OCI-LY1 (cell line): ENCODE measurements around the gene GLB1L.

ENCODE experiments used
- H2AFZ ChIP-seq: fragments of 200-600 bp; sonication (generic), shearing (Covaris generic); 2 replicates; pipeline ENCODE4 v1.6.0; 2014; ENCODE audit warnings: antibody characterized with exemption, mild to moderate bottlenecking, low read length
- H3F3A ChIP-seq: fragments of 200-600 bp; sonication (generic), shearing (Covaris generic); 2 replicates; pipeline ENCODE4 v1.6.0; 2014; ENCODE audit warnings: mild to moderate bottlenecking, antibody characterized with exemption, low read length, moderate library complexity; ENCODE audit not compliant: insufficient read depth
- H3K27ac ChIP-seq: fragments of 200-600 bp; sonication (generic); 2 replicates; pipeline ENCODE4 v1.5.1; 2014; ENCODE audit warnings: low read length, mixed run types, mild to moderate bottlenecking, low read depth; ENCODE audit not compliant: poor library complexity, severe bottlenecking
- H3K27me3 ChIP-seq: fragments of 200-600 bp; sonication (generic); 2 replicates; pipeline ENCODE4 v1.6.0; 2014; ENCODE audit warnings: antibody characterized with exemption, mild to moderate bottlenecking, low read length, moderate library complexity; ENCODE audit not compliant: insufficient read depth
- H3K36me3 ChIP-seq: fragments of 200-600 bp; sonication (generic); 2 replicates; pipeline ENCODE4 v1.6.1; 2014; ENCODE audit warnings: mild to moderate bottlenecking, antibody characterized with exemption, low read length, moderate library complexity, mixed read lengths; ENCODE audit not compliant: insufficient read depth
- H3K4me1 ChIP-seq: fragments of 200-600 bp; sonication (generic); 2 replicates; pipeline ENCODE4 v1.5.1; 2014; ENCODE audit warnings: mild to moderate bottlenecking, low read length, moderate library complexity; ENCODE audit not compliant: insufficient read depth, severe bottlenecking
- H3K4me2 ChIP-seq: fragments of 200-600 bp; sonication (generic), shearing (Covaris generic); 2 replicates; pipeline ENCODE4 v1.6.1; 2014; ENCODE audit warnings: low read length
- H3K4me3 ChIP-seq: fragments of 200-600 bp; sonication (generic); 2 replicates; pipeline ENCODE4 v1.5.1; 2014; ENCODE audit warnings: low read length, low read depth, mild to moderate bottlenecking, mixed read lengths; ENCODE audit not compliant: poor library complexity, severe bottlenecking
- H3K79me2 ChIP-seq: fragments of 200-600 bp; shearing (Covaris generic); 2 replicates; pipeline ENCODE4 v1.6.1; 2016; ENCODE audit warnings: mixed run types, low read length, mixed read lengths; ENCODE audit not compliant: insufficient read depth
- H3K9ac ChIP-seq: fragments of 200-600 bp; sonication (generic), shearing (Covaris generic); 2 replicates; pipeline ENCODE4 v1.6.1; 2014; ENCODE audit warnings: mild to moderate bottlenecking, low read length, mixed read lengths
- H3K9me2 ChIP-seq: fragments of 200-600 bp; sonication (generic), shearing (Covaris generic); 2 replicates; pipeline ENCODE4 v1.6.1; 2014; ENCODE audit warnings: low read depth, mild to moderate bottlenecking, low read length, mixed read lengths
- H3K9me3 ChIP-seq: fragments of 200-600 bp; shearing (Covaris generic); 2 replicates; pipeline ENCODE4 v1.6.1; 2014; ENCODE audit warnings: low read length, mixed read lengths
- H4K20me1 ChIP-seq: fragments of 200-600 bp; sonication (generic), shearing (Covaris generic); 2 replicates; pipeline ENCODE4 v1.6.0; 2016; ENCODE audit warnings: mild to moderate bottlenecking, low read length; ENCODE audit not compliant: insufficient read depth
- EZH2 ChIP-seq: fragments of 200-600 bp; sonication (generic), shearing (Covaris generic); IDR thresholded peaks from 2 replicates; pipeline ENCODE4 v1.8.0; 2017; ENCODE audit warnings: borderline replicate concordance, mixed run types, mild to moderate bottlenecking, antibody characterized with exemption, low read length, moderate library complexity, mixed read lengths
- TF ChIP-seq, protein P1 (sequence below): fragments of 200-600 bp; sonication (generic), shearing (Covaris generic); IDR thresholded peaks from 2 replicates; pipeline ENCODE4 v1.5.1; 2017; ENCODE audit warnings: mild to moderate bottlenecking, antibody characterized with exemption, low read length, moderate library complexity, mixed read lengths

The GLB1L gene

DNA sequence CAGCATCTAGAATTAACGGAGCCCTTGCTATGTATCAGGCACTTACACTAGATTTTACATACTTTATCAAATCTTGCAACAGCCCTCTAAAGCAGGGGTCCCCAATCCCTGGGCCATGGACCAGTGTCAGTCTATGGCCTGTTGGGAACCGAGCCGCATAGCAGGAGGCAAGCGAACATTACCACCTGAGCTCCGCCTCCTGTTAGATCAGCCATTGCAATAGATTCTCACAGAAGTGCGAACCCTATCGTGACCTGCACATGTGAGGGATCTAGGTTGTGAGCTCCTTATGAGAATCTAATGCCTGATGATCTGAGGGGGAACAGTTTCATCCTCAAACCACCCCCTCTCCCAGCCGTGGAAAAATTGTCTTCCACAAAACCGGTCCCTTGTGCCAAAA lies 47.4 kb upstream of the GLB1L start:
- Histone ChIP-seq H3K9ac (no peak overlapping the region), H3F3A (no peaks in the 10 kb centered on the region)

DNA sequence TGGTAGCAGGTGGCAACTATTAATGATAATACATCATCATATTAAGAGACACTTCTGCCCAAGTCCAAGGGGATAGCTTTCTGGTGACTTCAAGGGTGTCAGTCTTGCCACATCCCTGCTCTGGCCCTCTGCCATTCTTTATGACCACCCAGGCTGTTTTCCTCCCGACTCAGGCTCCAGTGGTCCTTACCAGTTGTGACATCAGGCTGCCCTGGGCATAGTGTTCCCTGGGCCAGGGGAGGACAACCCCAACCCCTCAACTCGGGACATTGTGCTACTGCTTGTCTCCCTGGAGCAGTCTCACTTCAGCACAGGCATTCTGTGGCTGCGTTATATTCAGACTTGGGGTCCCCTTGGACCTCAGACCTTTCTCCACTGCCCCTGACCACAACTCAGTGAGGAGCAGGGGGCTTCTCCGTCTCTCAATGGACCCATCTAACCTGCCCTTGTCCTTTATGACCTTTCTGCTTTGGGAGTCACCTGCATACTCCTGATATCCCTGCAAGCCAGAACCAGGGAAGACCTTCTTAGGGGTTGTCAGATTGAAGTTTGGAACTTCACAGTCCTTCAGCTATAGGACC lies 46.8 kb upstream of the GLB1L start:
- TF ChIP-seq, protein P1, sequence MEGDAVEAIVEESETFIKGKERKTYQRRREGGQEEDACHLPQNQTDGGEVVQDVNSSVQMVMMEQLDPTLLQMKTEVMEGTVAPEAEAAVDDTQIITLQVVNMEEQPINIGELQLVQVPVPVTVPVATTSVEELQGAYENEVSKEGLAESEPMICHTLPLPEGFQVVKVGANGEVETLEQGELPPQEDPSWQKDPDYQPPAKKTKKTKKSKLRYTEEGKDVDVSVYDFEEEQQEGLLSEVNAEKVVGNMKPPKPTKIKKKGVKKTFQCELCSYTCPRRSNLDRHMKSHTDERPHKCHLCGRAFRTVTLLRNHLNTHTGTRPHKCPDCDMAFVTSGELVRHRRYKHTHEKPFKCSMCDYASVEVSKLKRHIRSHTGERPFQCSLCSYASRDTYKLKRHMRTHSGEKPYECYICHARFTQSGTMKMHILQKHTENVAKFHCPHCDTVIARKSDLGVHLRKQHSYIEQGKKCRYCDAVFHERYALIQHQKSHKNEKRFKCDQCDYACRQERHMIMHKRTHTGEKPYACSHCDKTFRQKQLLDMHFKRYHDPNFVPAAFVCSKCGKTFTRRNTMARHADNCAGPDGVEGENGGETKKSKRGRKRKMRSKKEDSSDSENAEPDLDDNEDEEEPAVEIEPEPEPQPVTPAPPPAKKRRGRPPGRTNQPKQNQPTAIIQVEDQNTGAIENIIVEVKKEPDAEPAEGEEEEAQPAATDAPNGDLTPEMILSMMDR, result no peak
- TF ChIP-seq EZH2, result no peak

More for the DNA sequence above, 47.4 kb upstream of the GLB1L start:
- Histone ChIP-seq H3K4me2 (no peak overlapping the region), H3K9me3 (no peaks in the 10 kb centered on the region), H3K4me3 (no peak overlapping the region), H2AFZ (no peak overlapping the region), H3K27ac (no peak overlapping the region), H4K20me1 (no peaks in the 10 kb centered on the region), H3K79me2 (no peaks in the 10 kb centered on the region), H3K27me3 (no peaks in the 10 kb centered on the region; the same call in 1 of the 2 replicates), H3K4me1 (peaks cover 15% of the 10 kb centered on the region), H3K9me2 (no peaks in the 10 kb centered on the region), H3K36me3 (no peaks in the 10 kb centered on the region)
- TF ChIP-seq, protein P1, result no peak
- no peak for TF ChIP-seq EZH2

DNA sequence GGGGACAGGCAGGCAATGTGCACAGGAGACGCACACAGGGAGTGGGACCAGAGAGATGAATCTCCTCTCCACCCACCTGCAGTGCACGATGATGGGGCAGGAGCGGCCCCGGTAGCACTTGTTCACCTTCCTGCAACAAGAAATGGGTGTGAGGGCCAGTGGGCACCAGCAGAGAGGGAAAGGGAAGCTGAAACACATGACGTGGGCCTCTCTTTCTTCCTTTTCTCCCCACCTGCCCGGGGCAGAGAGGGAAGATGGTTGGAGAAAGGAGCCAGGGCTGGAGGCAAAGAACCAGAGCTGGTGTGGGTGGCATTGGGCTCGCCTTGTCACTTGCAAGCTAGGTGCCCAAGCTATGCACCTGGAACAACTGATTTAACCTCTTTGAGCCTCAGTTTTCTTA lies 46.1 kb upstream of the GLB1L start:
- H3K4me1 ChIP-seq, result peaks cover 15% of the 10 kb centered on the region
- H3K36me3 ChIP-seq, result peaks cover 4% of the 10 kb centered on the region; the same call in 1 of the 2 replicates
- no peak overlapping the region for H3K9ac ChIP-seq
- H3K79me2 ChIP-seq, result no peaks in the 10 kb centered on the region
- H3K4me2 ChIP-seq, result no peak overlapping the region
- H3F3A ChIP-seq, result no peaks in the 10 kb centered on the region
- H3K9me2 ChIP-seq, result no peaks in the 10 kb centered on the region
- no peaks in the 10 kb centered on the region for H4K20me1 ChIP-seq
- no peak overlapping the region for H3K4me3 ChIP-seq
- H2AFZ ChIP-seq, result no peak overlapping the region
- H3K27ac ChIP-seq, result no peak overlapping the region
- TF ChIP-seq, protein P1, result no peak
- no peak for TF ChIP-seq EZH2
- H3K9me3 ChIP-seq, result no peaks in the 10 kb centered on the region
- H3K27me3 ChIP-seq, result no peaks in the 10 kb centered on the region; the same call in 1 of the 2 replicates

More for the DNA sequence above, 46.8 kb upstream of the GLB1L start:
- Histone ChIP-seq H3K79me2 (no peaks in the 10 kb centered on the region), H3K4me1 (peaks cover 15% of the 10 kb centered on the region), H3K9ac (no peak overlapping the region), H3K36me3 (no peaks in the 10 kb centered on the region), H3K27me3 (no peaks in the 10 kb centered on the region; the same call in 1 of the 2 replicates), H3K4me2 (no peak overlapping the region), H3K9me3 (no peaks in the 10 kb centered on the region), H3K27ac (no peak overlapping the region), H3K4me3 (no peak overlapping the region), H3F3A (no peaks in the 10 kb centered on the region), H3K9me2 (no peaks in the 10 kb centered on the region), H4K20me1 (no peaks in the 10 kb centered on the region), H2AFZ (no peak overlapping the region)
